Esophagus mucosa (tissue), 1 donor: ENCODE measurements around the gene NXF1. TPM values are rescaled to one million over a fixed set of nuclear protein-coding genes. Genes with fewer than 3 reads are reported as not detected.
"Not testable (repeated sequence)": the region's sequence is repeated elsewhere in the genome, so short reads cannot be mapped to it uniquely, and the experiment has no call there.

ENCODE experiments used
- ATAC-seq: fragments of 200-7000 bp; cut with Tn5 transposase; one replicate; pipeline ENCODE4 v1.9.1; 2020
- total RNA-seq: library from RNA; stranded (reverse); gene quantifications from one replicate; pipeline ENCODE4 v1.2.4, GENCODE V29; 2023
- donor health status: DM: yes; HTN: yes; CAD: no.

Gene NXF1
- total RNA-seq, 1 donor from 2014 or later = 39.1 TPM

DNA sequence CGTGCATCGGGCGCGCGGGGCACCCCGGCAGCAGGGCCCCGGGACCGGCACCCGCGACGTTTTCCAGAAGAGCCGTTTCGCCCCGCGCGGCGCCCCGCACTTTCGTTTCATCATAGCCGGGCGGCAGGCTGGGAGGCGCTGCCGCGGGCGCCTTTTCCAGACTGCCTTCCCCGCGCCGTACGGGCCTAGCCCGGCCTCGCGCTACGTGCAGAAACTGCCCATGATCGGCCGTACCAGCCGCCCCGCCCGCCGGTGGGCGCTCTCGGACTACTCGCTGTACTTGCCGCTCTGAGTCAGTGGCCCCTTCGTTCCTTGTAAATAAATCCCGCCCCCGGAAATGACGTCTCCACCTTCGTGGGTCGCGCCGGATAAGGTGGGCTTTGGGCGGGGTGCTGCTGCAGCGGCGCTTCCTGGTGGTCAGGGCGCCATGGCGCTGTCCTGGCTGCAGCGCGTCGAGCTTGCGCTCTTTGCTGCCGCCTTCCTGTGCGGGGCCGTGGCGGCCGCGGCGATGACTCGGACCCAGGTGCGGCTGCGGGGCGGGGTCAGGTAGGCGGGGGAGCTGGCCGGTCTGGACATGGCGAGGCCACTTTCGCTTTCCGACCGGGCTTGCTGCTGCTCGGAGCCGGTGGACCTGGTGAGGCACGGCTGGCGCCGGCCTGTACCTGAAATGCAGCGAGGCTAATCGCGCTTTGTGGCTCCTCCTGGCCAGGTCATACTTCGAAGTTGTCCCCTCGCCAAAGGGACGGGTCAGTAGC is 18.1 kb downstream of the NXF1 start, which contains the start of gene TMEM179B:
TMEM179B (plus strand) TSS at position 398 of the 755 bp plus-strand sequence; CDS start at position 428, 30 bp downstream.
- ATAC-seq = peak; percentile 85

DNA sequence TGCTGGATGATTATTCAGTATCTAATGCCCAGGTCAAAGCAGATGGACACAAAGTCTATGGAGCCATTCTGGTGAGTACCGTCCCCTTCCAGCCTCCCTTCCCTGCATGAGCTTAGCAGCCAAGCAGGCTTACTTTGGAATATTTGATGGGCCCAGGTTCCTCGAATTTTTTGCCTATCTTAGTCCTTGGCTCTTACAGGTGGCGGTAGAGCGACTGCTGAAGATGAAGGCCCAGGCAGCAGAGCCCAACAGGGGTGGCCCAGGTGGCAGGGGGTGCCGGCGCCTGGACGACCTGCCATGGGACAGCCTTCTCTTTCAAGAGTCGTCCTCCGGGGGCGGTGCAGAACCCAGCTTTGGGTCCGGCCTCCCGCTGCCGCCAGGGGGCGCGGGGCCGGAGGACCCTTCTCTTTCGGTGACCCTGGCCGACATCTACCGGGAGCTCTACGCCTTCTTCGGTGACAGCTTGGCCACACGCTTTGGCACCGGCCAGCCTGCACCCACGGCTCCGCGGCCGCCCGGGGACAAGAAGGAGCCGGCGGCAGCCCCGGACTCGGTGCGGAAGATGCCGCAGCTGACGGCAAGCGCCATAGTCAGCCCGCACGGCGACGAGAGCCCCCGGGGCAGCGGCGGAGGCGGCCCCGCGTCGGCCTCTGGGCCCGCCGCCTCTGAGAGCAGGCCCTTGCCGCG is 18.8 kb downstream of the NXF1 start:
- peak; percentile 70 for ATAC-seq

DNA sequence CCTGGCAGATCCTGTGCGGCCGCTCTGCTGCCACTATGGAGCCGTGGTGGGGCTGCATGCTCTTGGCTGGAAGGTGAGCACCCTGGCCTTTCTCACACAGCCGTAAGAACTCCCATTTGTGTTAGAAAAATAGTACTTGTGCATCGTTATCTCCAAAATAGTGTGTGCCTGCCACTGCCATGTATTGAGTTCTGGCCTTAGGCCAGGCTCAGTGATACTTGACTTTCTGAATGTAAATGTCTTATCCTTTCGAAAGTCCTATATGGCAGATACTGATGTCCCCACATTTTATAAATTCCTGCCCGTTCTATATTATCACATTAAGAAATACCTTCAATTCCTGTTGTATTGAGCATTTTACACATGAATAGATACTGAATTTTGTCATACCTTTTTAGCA is 22.5 kb downstream of the NXF1 start:
- ATAC-seq = no peak

DNA sequence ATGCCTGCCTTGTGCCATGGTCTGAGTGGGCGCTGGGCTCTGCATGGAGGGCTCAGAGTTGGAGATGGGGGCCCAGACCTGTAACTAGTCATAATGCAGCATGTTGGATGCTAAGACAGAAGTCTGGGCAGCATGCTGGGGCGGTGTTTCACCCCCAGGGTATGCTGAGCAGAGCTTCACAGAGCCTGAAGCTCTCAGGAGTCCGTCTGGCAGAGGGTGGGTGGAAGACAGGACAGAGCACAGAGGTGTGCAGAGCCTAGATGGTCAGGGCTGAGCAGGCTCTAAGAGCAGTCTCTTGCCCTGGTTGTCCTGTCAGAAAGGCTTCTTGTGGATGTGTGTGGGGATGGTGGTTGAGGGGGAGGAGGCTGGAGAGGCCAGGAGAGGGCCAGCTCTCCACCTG is 26.8 kb downstream of the NXF1 start:
- no peak for ATAC-seq

DNA sequence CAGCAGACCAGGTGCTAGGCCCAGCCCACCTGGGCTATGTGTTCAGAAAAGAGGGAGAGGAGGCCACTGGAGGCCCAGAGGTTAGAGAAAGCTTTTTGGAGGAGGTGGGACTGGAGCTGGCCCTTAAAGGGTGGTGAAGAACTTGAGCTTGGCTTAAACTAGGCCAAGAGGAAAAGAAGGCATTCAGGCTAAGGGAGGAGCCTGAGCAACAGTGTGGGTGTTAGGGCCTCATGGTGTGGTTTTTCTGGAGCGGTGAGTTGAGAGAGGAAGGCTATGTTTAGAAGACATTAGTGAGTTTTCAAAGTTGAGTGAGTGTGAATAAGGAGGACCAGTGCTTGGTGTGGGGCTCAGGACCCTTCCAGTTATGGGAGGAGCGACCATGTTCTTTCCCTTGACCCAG is 27.9 kb downstream of the NXF1 start:
- ATAC-seq = peak; percentile 12

DNA sequence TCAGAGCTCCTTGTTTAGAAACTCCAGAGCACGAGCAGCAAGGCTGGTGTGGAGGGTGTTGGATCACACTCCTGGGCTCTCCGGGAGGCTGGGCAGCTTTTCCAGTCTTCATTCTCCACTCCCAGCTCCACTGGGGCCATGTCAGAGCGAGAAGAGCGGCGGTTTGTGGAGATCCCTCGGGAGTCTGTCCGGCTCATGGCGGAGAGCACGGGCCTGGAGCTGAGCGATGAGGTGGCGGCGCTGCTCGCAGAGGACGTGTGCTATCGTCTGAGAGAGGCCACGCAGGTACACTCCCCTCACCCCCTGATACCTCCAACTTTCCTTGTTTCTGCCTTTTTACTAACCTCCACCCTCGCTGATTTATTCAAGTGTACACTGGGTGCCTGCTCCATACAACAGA is 29.6 kb downstream of the NXF1 start:
- ATAC-seq = no peak

DNA sequence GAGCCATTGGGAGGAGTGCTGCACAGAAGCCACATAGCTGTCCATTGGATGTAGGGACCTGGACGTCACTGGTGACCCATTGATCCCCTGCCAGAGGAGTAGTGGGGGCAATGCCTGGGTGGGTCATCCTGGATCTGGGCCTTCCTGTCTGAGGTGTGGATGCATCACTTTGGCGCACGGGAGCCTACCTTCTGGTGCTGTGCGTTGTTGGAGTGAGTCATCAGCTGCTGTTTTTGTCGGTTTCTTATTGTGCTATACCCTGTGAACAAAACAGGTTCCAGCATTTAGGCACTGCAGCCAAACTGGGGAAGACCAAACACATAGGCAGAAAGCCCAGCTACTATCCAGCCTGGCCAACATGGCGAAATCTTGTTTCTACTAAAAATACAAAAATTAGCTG is 30.8 kb downstream of the NXF1 start:
- peak; percentile 55 for ATAC-seq

DNA sequence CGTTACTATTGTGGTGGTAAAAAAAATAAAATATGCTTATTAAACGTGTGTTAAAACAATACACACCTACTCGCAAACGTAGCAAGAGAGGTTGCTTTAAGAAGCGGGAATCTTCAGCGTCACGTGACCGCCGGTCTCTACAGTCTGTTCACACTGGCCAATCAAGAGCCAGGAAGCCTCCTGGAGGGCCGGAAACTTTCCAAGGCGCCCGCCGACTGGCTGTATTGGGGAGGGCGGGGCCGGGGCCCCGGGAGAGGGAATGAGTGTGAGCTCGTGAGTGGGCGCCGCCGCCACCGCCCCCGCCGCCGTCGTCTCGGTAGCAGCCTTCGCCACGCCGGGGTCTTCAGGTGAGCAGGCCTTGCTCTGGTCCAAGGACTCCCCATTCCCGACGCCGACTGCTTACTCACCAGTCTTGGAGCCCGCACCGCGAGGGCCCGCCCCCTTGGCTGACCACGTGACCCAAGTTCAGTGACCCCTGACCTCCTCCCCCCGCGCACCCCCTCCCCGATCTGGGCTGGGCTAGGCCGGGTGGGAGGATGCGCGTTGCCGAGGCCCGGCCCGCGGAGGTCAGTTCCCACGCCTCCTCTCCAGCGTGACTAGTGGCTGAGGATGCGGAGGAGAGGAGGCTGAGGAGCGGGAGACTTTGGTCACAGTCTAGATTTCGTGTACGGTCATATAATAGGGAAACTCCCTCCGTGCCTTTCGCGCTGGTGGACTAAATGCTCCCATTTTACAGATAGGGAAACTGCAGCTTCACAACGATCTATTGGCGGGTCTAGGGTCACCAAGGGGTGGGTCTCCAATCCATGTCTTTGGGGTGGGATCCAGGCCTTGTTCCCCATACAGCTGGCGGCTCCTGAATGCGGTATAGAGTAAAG is 33.9 kb downstream of the NXF1 start, which contains the start of gene TAF6L:
TAF6L (plus strand) TSS at position 253 of the 878 bp plus-strand sequence. CDS start 4,388 bp downstream, outside the sequence.
- peak; percentile 96 for ATAC-seq

DNA sequence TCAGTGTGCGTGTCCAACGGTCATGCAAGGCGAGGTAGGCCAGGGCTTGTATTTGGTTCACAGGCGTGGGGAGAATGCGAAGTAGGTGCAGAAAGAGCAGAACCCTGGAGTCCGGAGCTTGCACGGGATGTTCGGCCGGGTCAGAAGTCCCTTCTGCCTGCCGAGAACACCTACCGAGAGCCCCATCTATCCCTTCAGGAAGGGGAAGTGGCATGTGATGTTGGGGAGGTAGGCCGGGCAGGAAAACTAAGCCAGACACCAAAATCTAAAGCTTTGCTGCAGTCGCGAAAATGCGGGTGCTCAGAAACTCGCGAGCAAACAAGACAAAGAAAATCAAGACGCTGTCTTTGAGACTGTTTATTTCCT is 34.5 kb downstream of the NXF1 start:
- ATAC-seq = peak; percentile 5

DNA sequence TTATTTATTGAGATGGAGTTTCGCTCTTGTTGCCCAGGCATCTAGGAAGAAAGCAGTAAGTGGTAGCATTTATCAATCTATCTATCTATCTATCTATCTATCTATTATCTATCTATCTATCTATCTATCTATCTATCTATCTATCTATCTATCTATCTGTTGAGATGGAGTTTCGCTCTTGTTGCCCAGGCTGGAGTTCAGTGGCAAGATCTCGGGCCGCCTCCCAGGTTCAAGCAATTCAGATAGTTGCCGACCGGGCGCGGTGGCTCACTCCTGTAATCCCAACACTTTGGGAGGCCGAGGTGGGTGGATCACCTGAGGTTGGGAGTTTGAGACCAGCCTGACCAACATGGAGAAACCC is 44.4 kb downstream of the NXF1 start:
- ATAC-seq = not testable (repeated sequence)

DNA sequence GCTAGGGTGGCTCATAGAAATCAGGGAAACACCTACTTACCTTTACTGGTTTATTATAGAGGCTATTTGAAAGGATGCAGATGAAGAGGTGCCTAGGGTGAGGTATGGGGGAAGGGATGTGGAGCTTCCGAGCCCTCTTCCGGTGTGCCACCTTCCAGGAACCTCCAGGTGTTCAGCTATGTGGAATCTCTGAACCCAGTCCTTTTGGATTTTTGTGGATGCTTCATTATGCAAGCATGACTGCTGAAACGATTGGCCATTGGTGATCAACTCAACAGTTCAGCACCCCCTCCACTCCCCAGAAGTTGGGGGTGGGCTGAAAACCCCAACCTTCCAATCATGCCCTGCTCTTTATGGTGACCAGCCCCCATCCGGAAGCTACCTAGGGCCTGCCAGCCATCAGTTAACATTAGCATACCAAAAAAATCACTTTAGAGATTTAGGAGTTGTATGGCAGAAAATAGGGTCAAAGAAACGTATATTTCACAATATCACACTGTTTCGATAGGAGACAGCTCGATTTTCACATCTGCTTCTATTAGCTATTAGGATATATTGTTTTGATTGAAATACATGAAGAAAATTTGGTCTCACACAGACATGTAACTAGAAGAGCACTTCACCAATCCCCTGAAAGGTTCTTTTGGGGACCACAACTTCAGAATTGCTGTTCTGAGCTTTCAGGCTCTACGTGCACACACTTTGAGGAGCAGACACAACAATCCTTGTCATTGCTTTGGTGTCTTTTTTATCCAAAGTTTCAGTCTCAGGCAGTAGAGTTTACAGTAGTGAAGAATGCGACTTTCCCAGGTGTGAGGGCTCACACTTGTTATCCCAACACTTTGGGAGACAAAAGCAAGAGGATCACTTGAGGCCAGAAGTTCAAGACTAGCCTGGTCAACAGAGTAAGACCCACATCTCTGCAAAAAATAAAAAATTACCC is 47.1 kb downstream of the NXF1 start:
- no peak for ATAC-seq

DNA sequence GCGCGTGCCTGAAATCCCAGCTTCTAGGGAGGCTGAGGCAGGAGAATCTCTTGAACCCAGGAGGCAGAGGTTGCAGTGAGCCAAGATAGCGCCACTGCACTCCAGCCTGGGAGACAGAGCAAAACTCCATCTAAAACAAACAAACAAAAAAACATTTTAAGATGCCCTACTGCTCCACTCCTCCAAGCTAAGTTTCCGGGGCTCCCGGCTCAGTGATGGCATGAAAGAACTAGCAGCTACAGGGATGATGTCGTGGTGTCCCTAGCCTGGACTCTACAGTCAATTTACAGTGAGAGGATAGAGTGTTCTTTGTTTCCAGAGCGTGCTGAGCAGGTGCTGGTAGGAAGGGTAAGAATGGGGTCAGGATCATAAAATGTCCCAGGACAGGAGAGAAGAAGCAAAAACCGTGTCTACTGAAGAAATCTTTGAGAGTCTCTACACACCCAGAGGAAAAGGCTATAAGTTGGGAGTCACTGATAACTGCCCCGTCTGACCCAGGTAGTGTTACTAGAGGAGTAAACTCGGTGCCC is 50.1 kb downstream of the NXF1 start:
- ATAC-seq = no peak

DNA sequence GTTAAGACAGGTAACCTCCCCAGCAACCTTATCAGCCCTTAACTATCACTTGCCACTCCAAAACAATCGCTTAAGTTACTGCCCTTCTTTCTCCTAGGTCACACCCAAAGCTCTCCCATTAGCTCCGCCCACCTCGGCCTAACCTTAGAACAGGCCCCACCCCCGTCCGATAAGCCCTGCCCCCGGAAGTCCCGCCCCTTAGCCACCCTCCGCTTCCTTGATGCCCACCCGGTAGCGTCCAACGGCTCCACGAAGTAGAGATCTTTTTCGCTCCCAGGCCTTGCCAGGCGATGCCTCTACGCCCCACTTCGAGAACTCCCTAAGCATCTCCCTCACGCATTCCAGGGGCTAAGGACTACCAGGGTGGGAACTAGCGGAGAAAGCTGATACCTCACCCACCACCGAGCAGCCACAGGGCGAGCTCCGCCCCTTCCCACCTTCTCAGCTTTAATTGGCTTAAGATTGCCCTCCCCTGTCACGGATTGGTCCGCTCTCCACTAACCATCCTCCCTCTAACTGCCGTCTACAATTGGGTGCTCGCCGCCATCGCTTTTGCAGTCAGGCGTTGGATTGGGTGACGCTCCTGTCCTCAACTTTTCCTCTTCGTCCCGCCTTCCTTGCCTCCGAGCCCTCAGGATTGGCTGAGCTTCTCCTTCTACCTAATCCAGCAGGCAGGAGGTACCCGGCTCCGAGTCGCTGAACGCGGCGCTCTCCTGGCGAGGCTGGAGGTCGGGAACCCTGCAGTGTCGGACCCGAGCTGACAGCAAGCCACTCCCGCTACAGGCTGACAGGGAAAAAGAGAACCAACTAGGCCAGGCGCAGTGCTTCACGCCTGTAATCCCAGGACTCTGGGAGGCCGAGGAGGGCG is 51.3 kb downstream of the NXF1 start, which contains the start of gene ZBTB3:
ZBTB3 (minus strand) TSS at position 425 of the 868 bp plus-strand sequence. CDS start 496 bp downstream, outside the sequence.
- peak; percentile 98 for ATAC-seq

DNA sequence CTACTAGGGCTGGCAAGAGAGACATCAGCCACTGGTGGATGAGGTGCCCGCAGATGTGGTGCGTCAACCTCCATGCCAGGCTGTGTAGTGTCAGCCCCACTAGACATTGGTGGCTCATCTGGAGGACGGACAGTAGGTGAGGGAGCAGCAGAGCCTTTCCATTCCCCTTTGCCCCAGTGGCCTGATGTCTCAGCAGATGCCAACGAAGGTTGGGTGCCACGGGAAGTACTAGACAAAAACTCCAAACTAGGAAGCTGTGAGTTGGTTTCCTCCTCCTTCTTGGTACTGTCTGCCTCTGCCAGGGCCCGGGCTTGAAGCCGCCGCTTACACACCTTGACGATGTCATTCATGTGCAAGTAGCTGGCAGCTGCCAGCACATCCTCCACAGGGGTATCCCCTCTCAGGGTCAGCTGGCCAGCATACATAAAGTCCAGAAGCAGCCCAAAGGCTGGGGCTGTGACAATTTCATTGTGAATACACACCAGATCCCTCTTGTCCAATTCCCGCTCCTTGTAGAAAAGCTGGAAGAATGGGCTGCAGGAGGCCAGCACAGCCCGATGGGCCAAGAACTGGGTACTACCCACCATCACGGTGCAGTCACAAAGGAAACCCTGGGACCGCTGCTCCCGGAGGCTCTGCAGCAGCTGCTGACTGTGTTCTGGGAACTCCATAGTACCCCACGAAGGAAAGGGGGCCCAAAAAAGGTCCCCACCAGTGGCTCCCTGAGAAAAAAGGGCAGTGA is 52.1 kb downstream of the NXF1 start:
- ATAC-seq = peak; percentile 1

DNA sequence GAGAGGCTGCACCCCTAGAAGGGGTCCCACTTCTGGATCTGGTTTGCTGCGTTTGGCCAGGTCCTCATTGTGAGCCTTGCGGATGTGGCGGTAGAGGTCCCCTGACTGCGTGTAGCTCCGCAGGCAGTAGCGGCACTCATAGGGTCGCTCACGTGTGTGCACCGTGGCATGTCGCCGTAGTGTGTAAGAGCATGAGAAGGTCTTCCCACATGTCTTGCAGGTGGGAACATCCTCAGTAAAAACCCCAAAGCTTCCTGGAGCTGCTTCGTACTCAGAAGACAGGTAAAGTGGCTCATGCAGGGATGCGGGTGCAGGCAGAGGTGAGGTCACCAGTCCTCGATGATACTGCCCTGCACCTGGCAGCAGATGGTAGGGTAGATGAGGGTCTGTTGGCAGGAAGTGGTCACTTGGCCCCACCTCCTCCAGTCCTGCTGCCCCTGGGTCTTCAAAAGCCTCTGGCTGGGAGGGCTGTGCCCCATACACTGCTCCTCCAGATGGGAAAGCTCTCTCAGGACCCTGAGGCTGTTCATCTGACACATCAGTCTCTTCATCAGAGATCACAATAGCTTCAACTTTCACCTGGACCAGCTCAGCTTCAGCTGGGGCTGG is 53.0 kb downstream of the NXF1 start:
- no peak for ATAC-seq

DNA sequence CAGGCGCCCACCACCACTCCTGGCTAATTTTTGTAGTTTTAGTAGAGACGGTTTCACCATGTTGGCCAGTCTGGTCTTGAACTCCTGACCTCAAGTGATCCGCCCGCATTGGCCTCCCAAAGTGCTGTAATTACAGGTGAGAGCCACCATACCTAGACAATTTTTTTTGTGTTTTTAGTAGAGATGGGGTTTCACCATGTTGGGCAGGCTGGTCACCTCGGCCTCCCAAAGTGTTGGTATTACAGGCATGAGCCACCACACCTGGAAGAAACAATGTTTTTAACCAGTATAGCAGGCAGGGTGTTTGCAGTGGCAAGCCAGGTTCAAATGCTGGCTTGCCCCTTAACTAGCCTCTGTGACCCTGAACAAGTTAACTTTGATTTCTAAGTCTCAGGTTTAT is 55.3 kb downstream of the NXF1 start:
- ATAC-seq = not testable (repeated sequence)

DNA sequence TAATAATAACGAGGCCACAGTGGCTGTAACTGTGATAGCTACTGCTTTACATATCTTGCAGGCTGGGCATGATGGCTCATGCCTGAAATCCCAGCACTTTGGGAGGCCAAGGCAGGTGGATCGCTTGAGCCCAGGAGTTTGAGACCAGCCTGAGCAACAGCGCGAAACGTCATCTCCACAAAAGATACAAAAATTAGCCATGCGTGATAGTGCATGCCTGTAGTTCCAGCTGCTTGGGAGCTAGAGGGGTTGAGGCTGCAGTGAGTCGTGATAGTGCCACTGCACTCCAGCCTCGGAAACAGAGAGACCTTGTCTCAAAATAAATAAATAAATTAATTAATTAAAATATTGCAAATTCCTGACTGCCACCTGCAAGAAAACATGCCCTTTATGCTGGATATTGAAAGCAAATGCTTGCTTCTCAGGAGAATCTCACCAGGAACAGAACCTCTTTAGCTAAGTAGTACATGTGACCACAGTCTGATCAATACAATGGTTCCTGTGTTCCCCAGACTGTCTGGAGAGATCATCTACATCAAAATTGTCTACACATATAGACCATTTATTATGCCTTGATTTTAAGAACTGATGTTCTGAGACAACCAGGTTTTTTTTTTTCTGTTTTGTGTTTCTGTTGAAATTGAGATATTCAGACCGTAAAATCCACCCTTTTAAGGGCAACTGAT is 57.6 kb downstream of the NXF1 start:
- no peak for ATAC-seq
